Effector CD4-positive, alpha-beta T cell (primary cell): ENCODE measurements around the gene ME3.

Source experiments
- DNase-seq: peaks from one replicate; pipeline ENCODE4 v3.0.0-alpha.2; 2020

The ME3 gene

GRCh38 chr11:86482692-86483091, 189.7 kb downstream of the ME3 start:
- DNase-seq, result no peak

DNA sequence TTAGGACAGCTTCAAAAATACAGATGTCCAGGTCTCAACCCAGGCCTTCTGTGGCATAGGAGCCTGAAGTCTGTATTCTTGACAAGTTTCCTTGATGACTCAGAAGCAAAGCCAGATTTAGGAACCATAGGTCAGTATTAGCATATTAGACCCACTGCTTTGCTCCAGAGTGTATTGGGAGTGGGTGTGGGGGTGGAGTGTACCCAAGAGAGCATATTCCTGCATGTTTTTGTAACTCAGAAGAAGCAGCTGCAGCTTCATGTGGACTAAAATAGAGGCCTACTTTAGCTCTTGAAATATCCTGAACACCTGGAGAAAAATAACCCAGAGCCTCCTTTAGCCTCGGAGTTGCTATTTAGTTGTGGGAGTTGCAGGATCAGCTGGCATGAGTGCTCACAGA, 191.0 kb downstream of the ME3 start:
- no peak for DNase-seq

DNA sequence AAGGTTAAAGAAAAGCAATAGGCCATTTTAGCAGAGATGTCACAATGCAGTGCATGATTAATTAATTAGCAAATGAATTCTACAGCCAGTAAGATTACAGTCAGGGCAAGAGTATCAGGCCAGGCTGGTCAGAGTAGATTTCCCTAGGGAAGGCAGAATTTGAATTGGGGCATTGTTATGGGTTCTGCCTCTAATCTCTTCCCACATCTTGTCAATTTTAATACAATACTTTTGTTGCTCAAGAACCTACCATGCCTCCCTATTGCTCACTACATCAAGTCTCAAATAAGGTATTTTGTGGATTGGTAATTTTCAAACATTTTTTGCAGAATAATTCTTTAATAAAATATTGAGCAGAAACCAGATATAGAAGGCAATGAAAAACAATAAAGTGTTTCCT, 194.1 kb downstream of the ME3 start:
- no peak for DNase-seq

DNA sequence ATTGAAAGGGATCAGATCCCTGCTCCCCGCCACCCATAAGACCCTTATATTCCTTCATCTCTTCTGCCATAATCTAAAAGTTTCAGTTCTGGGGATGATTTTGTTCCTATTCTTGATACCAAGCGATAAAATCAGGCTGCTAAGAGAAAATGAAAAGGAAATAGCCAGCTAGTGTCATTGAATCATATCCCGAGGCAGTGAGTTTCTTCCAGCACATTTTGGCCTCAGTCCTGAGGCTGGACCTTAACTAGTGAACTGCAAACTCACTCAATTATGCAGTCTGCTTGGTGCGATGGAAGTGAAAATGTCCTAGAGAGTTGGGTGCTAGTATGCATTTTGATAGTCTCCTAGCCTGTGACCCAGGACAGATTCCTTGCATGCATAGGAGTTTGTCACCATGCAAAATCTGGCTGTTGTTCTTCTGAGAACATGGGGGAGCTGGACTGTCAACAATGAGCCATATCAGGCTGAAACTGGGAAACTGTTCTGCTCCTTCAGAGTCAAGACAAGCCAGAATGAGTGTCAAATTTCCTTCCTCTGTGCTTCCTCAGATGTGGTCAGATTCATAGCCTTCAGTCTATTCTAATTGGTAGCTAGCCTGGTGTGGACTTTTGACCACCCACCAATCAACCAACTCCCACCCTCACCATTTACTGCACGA, 194.8 kb downstream of the ME3 start:
- no peak for DNase-seq

DNA sequence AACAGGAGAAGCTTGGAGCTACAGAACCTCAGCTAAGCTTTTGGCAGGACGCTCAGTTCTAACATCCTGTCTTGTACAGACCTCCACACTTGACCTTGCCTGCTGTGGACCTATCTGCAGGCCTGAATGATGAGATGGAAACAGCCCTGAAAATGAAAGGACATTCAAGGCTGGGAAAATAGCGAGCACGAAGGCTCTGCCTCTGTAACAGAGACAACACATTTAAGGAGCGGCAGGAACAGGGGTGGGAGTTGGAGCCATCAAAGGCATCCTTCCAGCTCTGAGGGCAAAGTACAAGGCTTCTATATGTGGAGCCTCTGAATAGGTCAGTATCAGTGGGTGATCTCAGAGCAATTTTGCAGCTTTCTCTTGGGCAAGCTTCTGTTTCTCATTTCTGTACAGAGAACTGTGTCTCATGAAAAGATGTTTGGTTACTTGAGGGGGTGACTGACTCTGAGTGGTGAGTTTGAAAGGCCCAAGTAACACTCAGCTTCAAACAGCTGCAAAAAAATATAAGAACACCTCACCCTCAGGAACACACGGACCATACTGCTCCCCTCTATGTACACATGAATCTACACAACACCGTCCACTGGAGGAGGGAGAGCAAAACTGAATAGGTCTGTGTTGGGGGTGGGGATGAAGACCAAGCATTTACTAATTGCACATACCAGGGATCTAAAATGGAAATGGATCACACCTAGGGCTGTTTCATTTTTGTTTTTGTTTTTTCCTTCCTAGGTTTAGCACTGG, 196.1 kb downstream of the ME3 start:
- DNase-seq, result no peak

DNA sequence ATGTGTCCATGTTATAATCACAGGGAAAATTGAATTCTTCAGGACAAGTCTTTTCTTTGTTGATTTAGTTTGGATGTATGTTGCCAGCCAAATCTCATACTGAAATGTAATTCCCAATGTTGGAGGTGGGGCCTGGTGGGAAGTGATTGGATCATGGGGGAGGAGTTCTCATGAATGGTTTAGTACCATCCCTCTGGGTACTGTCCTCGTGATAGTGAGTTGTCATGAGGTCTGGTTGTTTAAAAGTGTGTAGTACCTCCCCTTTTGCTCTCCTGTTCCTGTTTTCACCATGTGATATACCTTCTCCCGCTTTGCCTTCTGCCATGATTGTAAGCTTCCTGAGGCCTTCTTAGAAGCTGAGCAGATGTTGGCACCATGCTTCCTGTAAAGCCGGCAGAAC, 197.4 kb downstream of the ME3 start:
- DNase-seq, result no peak

- no peak for DNase-seq
Measured at GRCh38 chr11:86473991-86474833, 198.2 kb downstream of the ME3 start.

DNA sequence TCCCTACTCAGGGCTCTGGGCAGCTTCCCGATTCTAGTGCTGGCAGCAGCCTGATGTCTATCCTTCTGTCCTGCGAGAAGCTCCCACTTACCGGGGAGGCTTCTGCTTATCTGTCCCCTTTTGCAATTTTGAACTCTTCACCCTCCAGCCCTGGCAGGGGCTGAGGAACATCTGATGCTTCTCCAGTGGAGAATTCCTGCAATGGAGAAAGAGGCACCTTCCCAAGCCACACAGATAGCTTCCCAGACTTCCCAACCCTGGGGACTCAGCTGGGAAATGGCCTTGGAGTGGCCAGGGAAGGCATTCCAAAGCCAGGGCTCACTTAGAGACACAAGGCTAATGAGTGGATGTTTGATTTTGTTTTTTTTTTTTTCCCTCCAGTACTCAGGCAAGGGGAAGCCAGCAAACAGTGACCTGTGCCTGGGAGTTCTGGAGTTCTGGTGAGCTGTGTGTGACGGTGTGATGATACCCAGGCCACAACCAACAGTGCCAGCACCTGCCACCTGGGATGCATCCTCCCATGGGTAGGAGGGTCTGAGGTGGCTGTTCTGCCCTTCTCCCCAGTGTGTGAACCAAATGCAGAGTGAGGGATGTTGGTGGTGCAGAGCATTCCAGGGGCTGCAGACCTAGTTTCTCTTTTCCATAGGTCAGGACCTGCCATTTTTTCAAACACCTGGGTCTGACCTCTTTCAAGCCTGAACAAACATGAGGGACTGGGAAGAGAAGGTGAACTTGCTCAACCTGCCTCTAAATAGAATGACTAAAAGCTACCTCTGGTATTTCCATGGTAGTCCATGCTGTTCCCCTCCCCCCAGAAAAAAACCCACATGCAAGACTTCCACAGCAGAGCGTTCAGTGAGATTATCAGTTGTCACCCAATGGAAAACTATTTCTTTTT, 202.7 kb downstream of the ME3 start:
- DNase-seq, result no peak

DNA sequence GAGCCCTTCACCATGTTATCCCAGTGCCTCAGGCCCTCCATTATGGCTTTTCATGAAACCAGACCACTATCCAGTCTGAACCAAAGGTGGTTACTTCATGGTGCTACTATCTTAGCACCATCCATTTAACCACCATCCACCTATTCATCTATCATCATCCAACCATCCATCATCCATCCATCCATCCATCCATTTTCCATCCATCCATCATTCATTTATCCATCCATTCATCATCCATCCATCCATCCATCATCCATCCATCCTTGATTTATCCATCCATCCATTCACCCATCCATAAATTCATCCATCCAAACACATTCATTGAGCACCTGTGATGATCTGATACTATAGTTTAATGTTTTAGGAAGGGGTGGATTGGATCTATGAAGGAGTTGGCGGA, 204.2 kb downstream of the ME3 start:
- DNase-seq, result no peak

DNA sequence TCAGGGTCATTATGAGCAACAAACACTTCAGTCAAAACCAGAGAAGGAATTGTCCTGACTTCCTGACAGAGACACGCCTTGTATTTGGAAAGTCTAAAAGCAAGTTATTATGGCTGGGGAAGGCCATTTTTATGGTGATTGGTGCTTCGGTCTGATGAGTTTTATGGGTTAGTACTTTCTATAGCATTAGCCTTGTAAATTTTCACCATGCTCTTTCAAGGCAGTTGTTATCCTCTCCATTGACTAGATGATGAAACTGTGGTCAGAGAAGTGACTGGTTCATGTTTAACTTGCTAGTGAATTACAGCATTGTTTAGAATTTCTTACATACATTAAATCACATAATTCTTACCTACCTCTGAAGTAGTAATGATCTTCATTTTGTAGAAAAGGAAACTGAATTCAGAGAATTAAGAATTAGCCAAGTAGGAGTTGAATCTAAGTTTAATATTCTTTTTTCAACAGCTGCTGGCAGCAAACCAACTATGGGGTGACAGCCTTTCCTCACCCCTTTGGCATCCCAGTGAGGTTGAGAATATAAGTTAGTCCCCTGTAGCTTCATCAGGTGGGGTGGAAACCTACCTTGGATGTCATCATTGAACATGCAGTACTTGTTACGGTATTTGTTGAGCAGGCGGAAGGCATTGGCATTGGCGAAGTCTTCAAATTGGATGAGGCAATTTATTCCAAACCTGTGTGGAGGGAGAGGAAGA, 207.8 kb downstream of the ME3 start:
- DNase-seq, result no peak

DNA sequence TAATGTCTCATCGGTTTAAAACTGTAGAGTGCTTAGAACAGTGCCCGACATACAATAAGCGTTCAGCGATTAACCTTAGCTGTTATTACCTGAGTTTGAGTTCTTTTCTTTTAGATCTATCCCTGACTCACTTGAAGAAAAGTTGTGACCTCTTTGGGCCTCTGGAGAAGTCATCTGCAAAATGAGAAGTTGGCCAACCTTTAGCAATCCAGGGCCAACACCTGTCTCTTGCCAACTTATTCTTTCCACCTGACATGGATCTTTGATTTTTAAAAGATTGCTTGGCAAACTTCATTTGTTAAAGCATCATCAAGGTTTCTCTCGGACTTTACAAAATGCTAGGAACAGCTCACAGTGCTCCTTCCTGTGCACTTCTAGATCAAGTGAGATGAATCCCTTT, 208.5 kb downstream of the ME3 start:
- DNase-seq, result no peak

DNA sequence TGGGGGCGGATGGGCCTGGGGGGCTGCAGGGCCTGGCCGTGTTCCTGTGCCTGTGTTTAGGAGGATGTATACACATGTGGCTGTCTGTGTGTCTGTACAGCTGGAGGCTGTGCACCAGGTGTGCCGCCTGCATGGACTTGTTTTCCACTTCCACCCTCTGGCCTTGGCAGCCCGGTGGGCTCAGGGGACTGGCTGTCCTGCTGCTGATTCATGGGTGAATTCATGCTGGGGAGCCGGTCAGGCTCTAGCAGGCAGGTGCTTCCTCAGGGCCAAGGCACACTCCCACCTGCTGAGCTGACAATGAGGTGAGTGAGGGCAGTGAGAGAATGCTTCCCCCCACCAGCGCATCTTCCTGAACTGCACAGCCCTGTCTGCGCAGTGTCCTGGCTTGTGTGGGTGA, 209.3 kb downstream of the ME3 start:
- no peak for DNase-seq

DNA sequence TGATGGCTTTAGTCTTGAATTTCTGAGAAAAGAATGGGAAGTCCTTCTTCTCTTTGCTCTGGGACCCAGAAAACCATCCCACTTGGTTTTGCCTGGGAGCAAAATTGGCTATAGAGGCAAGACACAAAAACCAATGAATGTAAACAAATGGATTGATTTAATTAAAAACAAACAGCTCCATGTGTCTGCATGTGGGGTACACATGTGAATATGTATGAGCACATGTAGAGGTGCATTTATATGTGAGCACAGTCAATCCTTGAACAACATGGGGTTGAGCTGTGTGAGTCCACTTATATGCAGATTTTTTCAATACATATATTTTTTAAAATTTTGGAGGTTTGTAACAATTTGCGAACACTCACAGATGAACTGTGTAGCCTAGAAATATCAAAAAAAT, 210.5 kb downstream of the ME3 start:
- DNase-seq, result no peak

GRCh38 chr11:86460461-86461385, 211.7 kb downstream of the ME3 start:
- no peak for DNase-seq

DNA sequence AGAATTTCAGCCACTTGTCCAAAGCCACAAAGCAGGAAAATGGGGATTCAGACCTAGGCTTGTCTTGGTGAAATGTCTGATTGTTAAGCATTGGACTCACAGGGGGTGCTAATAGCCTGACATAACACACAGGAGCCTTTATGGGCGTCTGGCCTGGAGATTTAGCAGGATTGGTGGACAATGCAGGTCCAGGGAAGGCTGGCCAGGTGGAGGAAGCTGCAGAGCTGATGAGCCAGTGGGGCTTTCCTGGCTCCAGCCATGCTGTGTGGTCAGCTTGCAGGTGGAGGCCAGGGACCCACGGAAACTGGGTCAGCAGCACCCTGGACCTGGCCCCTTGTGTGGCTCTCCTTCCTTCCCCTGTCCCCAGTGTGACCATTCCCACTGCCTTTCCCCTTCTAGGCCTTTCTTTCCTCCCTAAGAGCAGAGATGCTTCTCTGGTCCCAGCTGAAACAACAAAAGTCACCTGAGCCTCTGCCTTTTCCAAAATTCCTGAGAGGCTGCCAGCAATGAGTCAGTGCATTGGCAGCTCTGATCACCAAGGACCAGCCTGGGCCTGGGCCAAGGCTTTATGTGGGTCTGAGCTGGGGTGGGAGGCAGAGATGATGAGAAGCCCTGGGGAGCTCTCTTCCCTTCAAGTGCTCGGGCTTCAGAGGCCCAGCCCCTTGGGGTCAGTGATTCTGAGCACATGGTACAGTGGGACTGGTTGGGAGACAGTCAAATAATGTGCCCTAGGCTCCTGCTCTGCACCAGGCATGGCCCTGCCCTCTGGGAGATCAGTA, 212.5 kb downstream of the ME3 start:
- DNase-seq, result no peak

GRCh38 chr11:86459002-86459385, 213.4 kb downstream of the ME3 start:
- no peak for DNase-seq

DNA sequence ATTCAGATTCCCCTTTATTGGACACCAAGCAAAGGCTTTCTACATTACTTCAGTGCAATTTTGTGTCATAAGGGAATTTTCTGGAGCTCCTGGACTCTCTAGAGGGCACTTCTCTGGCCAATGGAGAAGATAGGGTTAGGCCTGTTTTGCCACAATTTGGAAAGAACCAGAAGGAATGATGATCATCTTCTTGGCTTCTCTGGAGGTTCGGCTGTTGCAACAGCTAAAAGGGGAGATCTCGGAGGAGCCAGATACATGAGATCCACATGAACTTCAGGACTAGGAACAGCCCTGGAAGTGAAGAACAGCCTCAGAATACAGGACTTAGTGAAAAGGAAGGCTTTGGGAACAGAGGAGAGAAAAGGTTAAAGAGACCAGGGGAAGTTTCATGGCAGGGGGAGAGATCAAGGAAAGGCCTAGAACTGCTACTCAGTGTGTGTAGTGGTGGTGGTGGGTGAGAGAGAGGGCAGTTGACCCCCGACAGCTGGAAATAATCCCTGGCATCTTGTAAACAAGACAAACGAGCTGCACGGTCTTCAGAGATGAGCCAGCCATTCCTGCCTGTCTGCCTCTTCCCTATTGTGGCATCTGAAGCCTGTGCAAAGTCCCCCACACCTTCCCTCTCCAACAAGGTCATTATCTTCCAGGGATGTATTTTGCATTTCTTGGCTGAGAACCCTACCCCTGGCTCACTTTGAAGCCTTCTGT, 214.0 kb downstream of the ME3 start:
- no peak for DNase-seq

- peak; percentile 61 for DNase-seq
Measured at GRCh38 chr11:86456075-86456939, 216.1 kb downstream of the ME3 start.
